ENCODE data around the gene DESI1.
"Not testable (repeated sequence)": the region's sequence is repeated elsewhere in the genome, so short reads cannot be mapped to it uniquely, and the experiment has no call there.

DESI1 gene

DNA sequence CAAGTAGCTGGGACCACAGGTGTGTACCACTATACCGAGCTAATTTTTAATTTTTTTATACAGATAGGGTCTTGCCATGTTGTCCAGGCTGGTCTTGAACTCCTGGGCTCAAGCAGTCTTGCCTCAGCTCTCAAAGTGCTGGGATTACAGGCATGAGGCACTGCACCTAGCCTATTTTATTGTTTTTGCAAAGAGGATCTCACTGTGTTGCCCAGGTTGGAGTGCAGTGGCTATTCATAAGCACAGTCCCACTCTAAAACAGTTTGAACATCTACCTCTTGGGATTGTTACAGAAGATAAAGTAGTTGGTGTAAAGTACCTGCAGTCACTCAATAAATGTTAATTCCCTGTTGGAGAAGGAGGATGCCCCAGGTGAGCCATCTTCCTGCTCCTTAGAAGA lies 29.4 kb upstream of the DESI1 start:
- Histone ChIP-seq H3K27me3 (ENCODE audit: insufficient read depth, insufficient read length) (no peaks in the 10 kb centered on the region), H3K36me3 (ENCODE audit: insufficient read depth, insufficient read length, low read length) (peaks cover 85% of the 10 kb centered on the region), H3K4me1 (ENCODE audit: insufficient read depth, insufficient read length) (no peaks in the 10 kb centered on the region), H3K9me3 (ENCODE audit: insufficient read depth, low read length) (no peaks in the 10 kb centered on the region), H3K4me3 (ENCODE audit: insufficient read length, low read depth) (no peak overlapping the region), H3K9ac (ENCODE audit: insufficient read length, low read depth) (no peak overlapping the region)
- DNase-seq (ENCODE audit: low read depth, low spot score): no peak
- TF ChIP-seq YY1 (IDR thresholded peaks at IDR 0.05; ENCODE audit: insufficient read depth, insufficient read length) (no peak), ZNF274 (IDR thresholded peaks at IDR 0.05; ENCODE audit: low read depth, low read length) (no peak), SUZ12 (IDR thresholded peaks at IDR 0.05; ENCODE audit: extremely low read depth, insufficient read depth, insufficient read length) (no peak)

DNA sequence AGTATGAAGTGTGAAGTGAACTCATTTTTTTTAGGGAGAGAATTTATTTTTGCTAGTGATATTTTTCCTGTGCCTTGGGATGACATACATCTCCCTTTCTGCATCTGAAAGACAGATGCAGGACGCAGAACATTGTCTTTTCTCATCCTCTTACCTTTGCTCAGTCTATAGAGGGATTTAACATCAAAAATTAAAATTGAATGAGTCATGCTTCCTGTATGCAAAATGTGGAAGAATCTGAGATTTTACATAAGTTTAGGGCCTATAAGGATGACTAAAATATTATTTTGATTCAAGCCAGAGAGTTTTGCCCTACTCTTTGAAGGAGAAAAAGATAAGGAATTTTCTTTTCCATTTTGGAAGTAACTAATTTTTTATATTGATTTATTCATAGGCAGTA lies 27.6 kb upstream of the DESI1 start:
- Histone ChIP-seq H3K4me1 (ENCODE audit: insufficient read depth, insufficient read length) (no peaks in the 10 kb centered on the region), H3K9me3 (ENCODE audit: insufficient read depth, low read length) (no peaks in the 10 kb centered on the region), H3K27me3 (ENCODE audit: insufficient read depth, insufficient read length) (no peaks in the 10 kb centered on the region), H3K36me3 (ENCODE audit: insufficient read depth, insufficient read length, low read length) (peaks cover 77% of the 10 kb centered on the region), H3K4me3 (ENCODE audit: insufficient read length, low read depth) (no peak overlapping the region), H3K9ac (ENCODE audit: insufficient read length, low read depth) (no peak overlapping the region)
- DNase-seq (ENCODE audit: low read depth, low spot score): no peak
- TF ChIP-seq YY1 (IDR thresholded peaks at IDR 0.05; ENCODE audit: insufficient read depth, insufficient read length) (no peak), SUZ12 (IDR thresholded peaks at IDR 0.05; ENCODE audit: extremely low read depth, insufficient read depth, insufficient read length) (no peak), ZNF274 (IDR thresholded peaks at IDR 0.05; ENCODE audit: low read depth, low read length) (no peak)

DNA sequence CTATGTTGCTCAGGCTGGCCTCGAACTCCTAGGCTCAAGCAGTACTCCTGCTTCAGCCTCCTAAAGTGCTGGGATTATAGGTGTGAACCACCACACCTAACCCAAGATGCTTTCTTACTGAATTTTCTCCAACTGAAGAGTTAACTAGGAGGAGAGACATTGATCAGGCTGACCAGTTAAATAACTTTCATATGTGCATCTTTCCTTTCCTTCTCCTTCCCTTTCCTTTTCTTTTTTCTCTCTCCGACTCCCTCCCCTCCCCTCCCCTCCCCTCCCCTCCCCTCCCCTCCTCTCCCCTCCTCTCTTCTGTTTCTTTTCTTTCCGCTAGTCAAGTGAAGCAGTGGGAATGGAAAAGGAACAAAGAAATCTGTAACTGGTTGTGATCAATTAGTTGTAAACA lies 26.9 kb upstream of the DESI1 start:
- no peaks in the 10 kb centered on the region for H3K9me3 ChIP-seq (ENCODE audit: insufficient read depth, low read length)
- no peak overlapping the region for H3K9ac ChIP-seq (ENCODE audit: insufficient read length, low read depth)
- H3K36me3 ChIP-seq (ENCODE audit: insufficient read depth, insufficient read length, low read length): peaks cover 77% of the 10 kb centered on the region
- no peaks in the 10 kb centered on the region for H3K27me3 ChIP-seq (ENCODE audit: insufficient read depth, insufficient read length)
- no peak overlapping the region for H3K4me3 ChIP-seq (ENCODE audit: insufficient read length, low read depth)
- no peak for TF ChIP-seq ZNF274 (IDR thresholded peaks at IDR 0.05; ENCODE audit: low read depth, low read length)
- no peaks in the 10 kb centered on the region for H3K4me1 ChIP-seq (ENCODE audit: insufficient read depth, insufficient read length)
- DNase-seq (ENCODE audit: low read depth, low spot score): no peak

DNA sequence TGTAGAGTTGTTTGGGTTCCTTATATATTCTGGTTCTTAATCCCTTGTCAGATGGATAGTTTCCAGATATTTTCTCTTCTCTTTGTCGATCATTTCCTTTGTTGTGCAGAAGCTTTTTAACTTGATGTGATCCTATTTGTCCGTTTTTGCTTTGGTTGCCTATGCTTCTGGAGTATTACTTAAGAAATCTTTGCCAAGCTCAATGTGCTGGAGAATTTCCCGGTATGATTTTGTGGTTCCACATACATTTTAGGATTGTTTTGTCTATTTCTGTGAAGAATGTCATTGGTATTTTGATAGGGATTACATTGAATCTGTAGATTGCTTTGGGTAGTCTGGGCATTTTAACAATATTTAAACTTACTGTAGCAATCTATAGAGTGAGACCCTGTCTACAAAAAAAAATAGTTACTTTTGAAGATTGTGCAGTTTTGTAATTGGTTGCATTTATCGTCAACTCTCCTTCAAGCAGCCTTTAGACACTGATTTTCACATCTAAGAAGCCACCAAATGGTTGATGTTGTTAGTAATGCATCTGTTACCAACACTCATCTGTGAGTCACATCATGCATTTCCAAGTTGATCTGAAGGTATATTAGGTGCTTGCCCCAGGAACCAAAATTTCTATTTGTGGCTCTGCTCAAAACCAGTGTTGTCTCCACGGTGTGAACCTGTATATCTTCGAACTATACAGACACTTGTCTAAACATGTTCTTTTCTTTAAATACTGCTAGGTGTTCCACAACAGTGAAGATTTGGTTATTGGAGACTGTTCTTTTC lies 21.7 kb upstream of the DESI1 start:
- H3K9me3 ChIP-seq (ENCODE audit: insufficient read depth, low read length): no peaks in the 10 kb centered on the region
- no peaks in the 10 kb centered on the region for H3K4me1 ChIP-seq (ENCODE audit: insufficient read depth, insufficient read length)
- no peaks in the 10 kb centered on the region for H3K27me3 ChIP-seq (ENCODE audit: insufficient read depth, insufficient read length)
- H3K9ac ChIP-seq (ENCODE audit: insufficient read length, low read depth): no peak overlapping the region
- DNase-seq (ENCODE audit: low read depth, low spot score): no peak
- H3K36me3 ChIP-seq (ENCODE audit: insufficient read depth, insufficient read length, low read length): peaks cover 83% of the 10 kb centered on the region
- no peak overlapping the region for H3K4me3 ChIP-seq (ENCODE audit: insufficient read length, low read depth)
- TF ChIP-seq SUZ12 (IDR thresholded peaks at IDR 0.05; ENCODE audit: extremely low read depth, insufficient read depth, insufficient read length): no peak
- no peak for TF ChIP-seq YY1 (IDR thresholded peaks at IDR 0.05; ENCODE audit: insufficient read depth, insufficient read length)
- TF ChIP-seq ZNF274 (IDR thresholded peaks at IDR 0.05; ENCODE audit: low read depth, low read length): no peak

DNA sequence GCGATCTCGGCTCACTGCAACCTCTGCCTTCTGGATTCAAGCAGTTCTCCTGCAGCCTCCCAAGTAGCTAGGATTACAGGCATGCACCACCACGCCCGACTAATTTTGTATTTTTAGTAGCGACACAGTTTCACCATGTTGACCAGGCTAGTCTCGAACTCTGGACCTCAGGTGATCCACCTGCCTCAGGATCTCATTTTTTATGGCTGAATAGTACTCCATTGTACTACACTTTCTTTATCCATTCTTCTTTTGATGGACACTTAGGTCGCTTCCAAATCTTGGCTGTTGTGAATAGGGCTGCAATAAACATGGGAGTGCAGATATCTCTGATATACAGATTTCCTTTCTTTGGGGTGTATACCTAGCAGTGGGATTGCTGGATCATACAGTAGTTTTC lies 21.0 kb upstream of the DESI1 start:
- Histone ChIP-seq H3K9me3 (ENCODE audit: insufficient read depth, low read length) (no peaks in the 10 kb centered on the region), H3K36me3 (ENCODE audit: insufficient read depth, insufficient read length, low read length) (peaks cover 85% of the 10 kb centered on the region), H3K4me1 (ENCODE audit: insufficient read depth, insufficient read length) (no peaks in the 10 kb centered on the region), H3K27me3 (ENCODE audit: insufficient read depth, insufficient read length) (no peaks in the 10 kb centered on the region), H3K4me3 (ENCODE audit: insufficient read length, low read depth) (no peak overlapping the region), H3K9ac (ENCODE audit: insufficient read length, low read depth) (no peak overlapping the region)
- DNase-seq (ENCODE audit: low read depth, low spot score): no peak
- TF ChIP-seq ZNF274 (IDR thresholded peaks at IDR 0.05; ENCODE audit: low read depth, low read length) (no peak), SUZ12 (IDR thresholded peaks at IDR 0.05; ENCODE audit: extremely low read depth, insufficient read depth, insufficient read length) (no peak), YY1 (IDR thresholded peaks at IDR 0.05; ENCODE audit: insufficient read depth, insufficient read length) (no peak)

DNA sequence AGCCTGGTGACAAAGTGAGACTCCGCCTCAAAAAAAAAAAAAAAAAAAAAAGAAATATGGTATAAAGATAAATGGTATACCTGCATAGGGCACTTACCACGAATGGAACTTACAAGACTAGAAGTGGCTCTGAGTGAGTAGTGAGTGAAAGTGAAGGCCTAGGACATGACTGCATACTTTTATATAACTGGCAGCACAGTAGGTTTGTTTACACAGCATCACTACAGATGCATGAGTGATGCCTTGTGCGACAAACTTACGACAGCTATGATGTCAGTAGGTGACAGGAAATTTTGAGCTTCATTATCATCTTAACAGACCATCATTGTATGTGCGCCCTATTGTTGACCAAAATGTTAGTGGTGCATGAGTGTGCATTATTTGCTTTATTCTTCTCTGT lies 17.9 kb upstream of the DESI1 start:
- TF ChIP-seq SUZ12 (IDR thresholded peaks at IDR 0.05; ENCODE audit: extremely low read depth, insufficient read depth, insufficient read length) (no peak), ZNF274 (IDR thresholded peaks at IDR 0.05; ENCODE audit: low read depth, low read length) (no peak), YY1 (IDR thresholded peaks at IDR 0.05; ENCODE audit: insufficient read depth, insufficient read length) (no peak)
- DNase-seq (ENCODE audit: low read depth, low spot score): no peak
- H3K4me3 ChIP-seq (ENCODE audit: insufficient read length, low read depth): no peak overlapping the region
- peaks cover 89% of the 10 kb centered on the region for H3K36me3 ChIP-seq (ENCODE audit: insufficient read depth, insufficient read length, low read length)
- no peaks in the 10 kb centered on the region for H3K4me1 ChIP-seq (ENCODE audit: insufficient read depth, insufficient read length)
- H3K9ac ChIP-seq (ENCODE audit: insufficient read length, low read depth): no peak overlapping the region
- H3K9me3 ChIP-seq (ENCODE audit: insufficient read depth, low read length): no peaks in the 10 kb centered on the region
- H3K27me3 ChIP-seq (ENCODE audit: insufficient read depth, insufficient read length): no peaks in the 10 kb centered on the region

DNA sequence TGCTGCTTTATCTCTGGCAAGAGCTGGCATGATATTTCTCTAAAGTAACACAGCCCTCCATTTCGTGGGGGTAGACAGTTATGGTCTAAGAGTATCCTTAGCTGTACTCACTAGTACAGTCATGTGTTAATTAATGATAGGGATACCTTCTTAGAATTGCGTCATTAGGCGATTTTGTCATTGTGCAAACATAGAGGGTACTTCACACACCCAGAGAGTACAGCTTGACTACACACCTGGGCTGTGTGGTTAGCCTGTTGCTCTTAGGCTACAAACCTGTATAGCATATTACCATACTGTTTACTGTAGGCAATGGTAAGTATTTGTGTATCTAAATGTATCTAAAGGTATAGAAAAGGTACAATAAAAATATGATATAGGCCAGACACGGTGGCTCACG lies 17.3 kb upstream of the DESI1 start:
- Histone ChIP-seq H3K36me3 (ENCODE audit: insufficient read depth, insufficient read length, low read length) (peaks cover 90% of the 10 kb centered on the region), H3K4me1 (ENCODE audit: insufficient read depth, insufficient read length) (no peaks in the 10 kb centered on the region), H3K9ac (ENCODE audit: insufficient read length, low read depth) (no peak overlapping the region), H3K27me3 (ENCODE audit: insufficient read depth, insufficient read length) (no peaks in the 10 kb centered on the region), H3K9me3 (ENCODE audit: insufficient read depth, low read length) (no peaks in the 10 kb centered on the region), H3K4me3 (ENCODE audit: insufficient read length, low read depth) (no peak overlapping the region)
- no peak for DNase-seq (ENCODE audit: low read depth, low spot score)
- TF ChIP-seq YY1 (IDR thresholded peaks at IDR 0.05; ENCODE audit: insufficient read depth, insufficient read length) (no peak), ZNF274 (IDR thresholded peaks at IDR 0.05; ENCODE audit: low read depth, low read length) (no peak), SUZ12 (IDR thresholded peaks at IDR 0.05; ENCODE audit: extremely low read depth, insufficient read depth, insufficient read length) (no peak)

DNA sequence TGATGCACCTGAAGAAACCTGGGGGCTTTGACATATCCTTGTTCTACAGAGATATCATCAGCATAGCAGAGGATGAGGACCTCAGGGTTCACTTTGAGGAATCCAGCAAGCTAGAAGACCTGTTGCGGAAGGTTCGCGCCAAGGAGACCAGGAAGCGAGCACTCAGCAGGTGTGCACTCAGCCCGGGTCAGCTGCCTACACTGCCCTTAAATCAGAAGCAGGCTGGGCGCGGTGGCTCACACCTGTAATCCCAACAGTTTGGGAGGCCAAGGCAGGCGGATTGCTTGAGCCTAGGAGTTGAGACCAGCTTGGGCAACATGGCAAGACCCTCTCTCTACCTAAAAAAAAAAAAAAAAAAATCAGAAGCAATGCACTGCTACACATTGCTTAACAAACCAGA lies 16.8 kb upstream of the DESI1 start:
- H3K27me3 ChIP-seq (ENCODE audit: insufficient read depth, insufficient read length); H3K4me3 ChIP-seq (ENCODE audit: insufficient read length, low read depth); H3K4me1 ChIP-seq (ENCODE audit: insufficient read depth, insufficient read length): not testable (repeated sequence)

More for the DNA sequence above, 16.8 kb upstream of the DESI1 start:
- not testable (repeated sequence) for H3K9ac ChIP-seq (ENCODE audit: insufficient read length, low read depth); H3K9me3 ChIP-seq (ENCODE audit: insufficient read depth, low read length); DNase-seq (ENCODE audit: low read depth, low spot score)
- H3K36me3 ChIP-seq (ENCODE audit: insufficient read depth, insufficient read length, low read length): peaks cover 87% of the 10 kb centered on the region
